Osteoblast (primary cell): ENCODE data around the gene SLC38A9. TPM values are rescaled to one million over a fixed set of nuclear protein-coding genes. Genes with fewer than 3 reads are reported as not detected.

Experiments used
- DNase-seq: peaks from one replicate; pipeline ENCODE4 v3.0.0; 2011; ENCODE audit warnings: low spot score, mixed read lengths; ENCODE audit not compliant: insufficient read length; ENCODE audit errors: missing footprints
- H2AFZ ChIP-seq: 2 replicates; pipeline ENCODE4 v1.6.0; 2011; ENCODE audit warnings: mild to moderate bottlenecking, low read length
- H3K27ac ChIP-seq: 2 replicates; pipeline ENCODE4 v1.5.1; 2011; ENCODE audit warnings: mild to moderate bottlenecking, low read depth, low read length, moderate library complexity
- H3K27me3 ChIP-seq: 2 replicates; pipeline ENCODE4 v1.6.0; 2012; ENCODE audit warnings: mild to moderate bottlenecking, control low read depth, inconsistent platforms, low read length, moderate library complexity; ENCODE audit not compliant: insufficient read depth
- H3K36me3 ChIP-seq: 2 replicates; pipeline ENCODE4 v1.5.1; 2011; ENCODE audit warnings: mild to moderate bottlenecking, low read length, control low read depth, moderate library complexity; ENCODE audit not compliant: insufficient read depth
- H3K4me1 ChIP-seq: 2 replicates; pipeline ENCODE4 v1.5.1; 2011; ENCODE audit warnings: mild to moderate bottlenecking, low read length, control low read depth, moderate library complexity; ENCODE audit not compliant: insufficient read depth
- H3K4me2 ChIP-seq: 2 replicates; pipeline ENCODE4 v1.6.0; 2011; ENCODE audit warnings: mild to moderate bottlenecking, low read length; ENCODE audit not compliant: insufficient read depth
- H3K4me3 ChIP-seq: fragments of 200-600 bp; sonication (generic); 3 replicates; pipeline ENCODE4 v1.5.1; 2012; ENCODE audit warnings: mild to moderate bottlenecking, low read length, inconsistent platforms; ENCODE audit not compliant: insufficient read depth
- H3K79me2 ChIP-seq: 2 replicates; pipeline ENCODE4 v1.6.0; 2012; ENCODE audit warnings: mild to moderate bottlenecking, low read length, control low read depth, inconsistent platforms; ENCODE audit not compliant: insufficient read depth
- H3K9me3 ChIP-seq: 2 replicates; pipeline ENCODE4 v1.5.1; 2011; ENCODE audit warnings: low read depth, low read length, control low read depth
- H4K20me1 ChIP-seq: 2 replicates; pipeline ENCODE4 v1.6.0; 2012; ENCODE audit warnings: mild to moderate bottlenecking, low read length, control low read depth; ENCODE audit not compliant: insufficient read depth
- CTCF ChIP-seq: IDR thresholded peaks from 2 replicates; pipeline ENCODE4 v1.5.1; 2011; ENCODE audit warnings: mild to moderate bottlenecking, low read depth, low read length, moderate library complexity; ENCODE audit errors: extremely low read depth
- total RNA-seq: library from RNA; depleted of rRNA; stranded (reverse); fragments of >200 nt; gene quantifications from 2 replicates; pipeline ENCODE4 v1.2.3, GENCODE V29; 2012

SLC38A9 gene
- total RNA-seq, 1 donor, result 42.3 TPM

- Histone ChIP-seq H3K9me3 (no peaks in the 10 kb centered on the region), H4K20me1 (no peaks in the 10 kb centered on the region), H3K27ac (no peak overlapping the region), H3K4me2 (no peak overlapping the region), H3K36me3 (no peaks in the 10 kb centered on the region), H2AFZ (no peak overlapping the region), H3K79me2 (no peaks in the 10 kb centered on the region), H3K4me3 (no peak overlapping the region), H3K27me3 (no peaks in the 10 kb centered on the region), H3K4me1 (peaks cover 14% of the 10 kb centered on the region)
- TF ChIP-seq CTCF, result no peak
- DNase-seq, result peak; percentile 55
Measured at GRCh38 chr5:55594671-55595070, 117.5 kb downstream of the SLC38A9 start.

DNA sequence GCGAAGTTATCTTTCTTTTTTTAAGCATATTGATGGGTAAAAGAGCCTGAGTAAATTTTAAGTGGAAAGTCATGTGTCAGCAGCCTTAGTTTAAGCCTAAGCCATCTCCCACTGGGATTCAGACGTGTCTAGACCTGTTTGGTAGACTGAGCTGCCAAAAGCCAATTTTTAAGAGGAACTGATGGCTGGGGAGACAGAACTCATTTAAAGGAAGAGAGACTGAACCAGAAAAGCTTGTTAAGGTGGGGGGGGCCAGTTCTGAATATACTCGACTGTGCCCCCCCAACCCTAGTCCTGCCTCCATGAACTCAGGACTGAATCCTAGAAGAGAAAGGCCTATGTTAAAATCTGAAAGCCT, 119.0 kb downstream of the SLC38A9 start:
- H3K4me1 ChIP-seq, result peaks cover 14% of the 10 kb centered on the region
- no peak overlapping the region for H3K4me2 ChIP-seq
- TF ChIP-seq CTCF, result no peak
- H3K9me3 ChIP-seq, result no peaks in the 10 kb centered on the region
- H4K20me1 ChIP-seq, result no peaks in the 10 kb centered on the region
- H3K36me3 ChIP-seq, result no peaks in the 10 kb centered on the region
- H3K79me2 ChIP-seq, result no peaks in the 10 kb centered on the region
- DNase-seq, result no peak
- H3K4me3 ChIP-seq, result no peak overlapping the region
- H3K27me3 ChIP-seq, result no peaks in the 10 kb centered on the region
- H3K27ac ChIP-seq, result no peak overlapping the region
- peak overlapping the region; percentile 38 for H2AFZ ChIP-seq

DNA sequence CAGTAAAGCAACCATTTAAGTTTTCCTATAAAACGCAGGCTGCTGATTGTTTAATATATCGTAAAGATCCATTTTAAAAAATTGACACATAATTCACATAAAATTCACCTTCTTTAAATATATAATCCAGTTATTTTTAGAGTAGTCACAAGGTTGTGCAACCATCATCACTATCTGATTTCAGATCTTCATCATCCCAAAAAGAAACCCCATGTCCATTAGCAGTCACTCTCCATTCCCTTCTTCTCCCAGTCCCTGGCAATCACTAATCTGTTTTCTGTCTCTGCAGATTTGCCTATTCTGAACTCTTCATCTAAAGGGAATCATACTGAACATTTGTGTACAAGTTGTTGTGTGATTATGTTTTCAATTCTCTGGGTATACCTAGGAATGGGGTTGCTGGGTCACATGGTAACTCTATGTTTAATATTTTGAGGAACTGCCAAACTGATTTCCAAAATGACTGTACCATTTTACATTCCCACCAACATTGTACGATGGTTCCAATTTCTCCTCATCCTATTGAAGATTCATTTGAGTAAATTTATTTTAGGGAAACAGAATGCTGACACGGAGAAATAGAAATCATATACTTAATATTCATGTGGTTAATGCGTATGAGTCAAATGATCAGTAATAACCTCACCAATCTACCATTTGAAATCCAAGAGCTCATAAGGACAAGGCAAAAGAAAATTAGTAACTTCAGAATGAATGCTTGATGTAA, 119.6 kb downstream of the SLC38A9 start:
- Histone ChIP-seq H3K79me2 (no peaks in the 10 kb centered on the region), H3K4me3 (no peak overlapping the region), H3K27ac (no peak overlapping the region), H3K9me3 (no peaks in the 10 kb centered on the region), H3K4me2 (no peak overlapping the region), H3K27me3 (no peaks in the 10 kb centered on the region), H4K20me1 (no peaks in the 10 kb centered on the region), H3K36me3 (no peaks in the 10 kb centered on the region), H2AFZ (peak overlapping the region; percentile 38), H3K4me1 (peaks cover 9% of the 10 kb centered on the region)
- no peak for DNase-seq
- TF ChIP-seq CTCF, result no peak

DNA sequence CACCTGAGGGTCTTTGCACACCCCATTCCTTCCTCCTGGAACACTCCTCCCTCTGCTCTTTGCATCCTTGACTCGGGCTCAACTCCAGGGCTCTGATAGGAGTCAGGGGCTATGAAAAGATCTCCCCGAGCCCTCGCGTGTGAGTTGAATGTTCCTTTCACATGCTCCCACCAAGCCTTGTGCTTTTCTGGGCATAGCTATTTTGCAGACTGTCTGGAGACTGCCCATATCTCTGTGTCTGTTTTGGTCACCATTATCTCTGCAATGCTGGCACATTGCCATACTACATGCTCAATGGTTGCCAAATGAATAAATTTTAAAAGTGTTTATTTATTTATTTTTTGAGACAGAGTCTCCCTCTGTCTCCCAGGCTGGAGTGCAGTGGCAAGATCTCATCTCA, 120.4 kb downstream of the SLC38A9 start:
- Histone ChIP-seq H3K27me3 (no peaks in the 10 kb centered on the region), H3K4me2 (no peak overlapping the region), H4K20me1 (no peaks in the 10 kb centered on the region), H3K4me3 (no peak overlapping the region), H3K27ac (no peak overlapping the region), H2AFZ (no peak overlapping the region), H3K79me2 (no peaks in the 10 kb centered on the region), H3K4me1 (peaks cover under 1% of the 10 kb centered on the region), H3K36me3 (no peaks in the 10 kb centered on the region), H3K9me3 (no peaks in the 10 kb centered on the region)
- no peak for TF ChIP-seq CTCF
- no peak for DNase-seq
